Measurements from ENCODE around the gene MIPEP.

The MIPEP gene

GRCh38 chr13:23852351-23852750 is 36.8 kb downstream of the MIPEP start:
- DNase-seq (ENCODE audit: low read depth in 3 of 3), result no peak

- DNase-seq (ENCODE audit: low read depth in 3 of 3), result no peak
Observed at GRCh38 chr13:23851106-23851505, 38.1 kb downstream of the MIPEP start.

- no peak for DNase-seq (ENCODE audit: low read depth in 3 of 3)
Observed at GRCh38 chr13:23850134-23850533, 39.1 kb downstream of the MIPEP start.

GRCh38 chr13:23849670-23850069 is 39.5 kb downstream of the MIPEP start:
- DNase-seq (ENCODE audit: low read depth in 3 of 3), result no peak

GRCh38 chr13:23848646-23849141 is 40.5 kb downstream of the MIPEP start:
- no peak for DNase-seq (ENCODE audit: low read depth in 3 of 3)

- DNase-seq (ENCODE audit: low read depth in 3 of 3), result no peak
Observed at GRCh38 chr13:23848019-23848418, 41.2 kb downstream of the MIPEP start.

- DNase-seq (ENCODE audit: low read depth in 3 of 3), result no peak
Observed at GRCh38 chr13:23847497-23847896, 41.7 kb downstream of the MIPEP start.

- DNase-seq (ENCODE audit: low read depth in 3 of 3), result no peak
Observed at GRCh38 chr13:23845105-23845725, 44.0 kb downstream of the MIPEP start.

GRCh38 chr13:23844132-23844531 is 45.1 kb downstream of the MIPEP start:
- DNase-seq (ENCODE audit: low read depth in 3 of 3), result no peak

- no peak for DNase-seq (ENCODE audit: low read depth in 3 of 3)
Observed at GRCh38 chr13:23843436-23843835, 45.8 kb downstream of the MIPEP start.

GRCh38 chr13:23842406-23842805 is 46.8 kb downstream of the MIPEP start:
- no peak for DNase-seq (ENCODE audit: low read depth in 3 of 3)

- no peak for DNase-seq (ENCODE audit: low read depth in 3 of 3)
Observed at GRCh38 chr13:23833733-23834611, 55.2 kb downstream of the MIPEP start.

- DNase-seq (ENCODE audit: low read depth in 3 of 3), result no peak
Observed at GRCh38 chr13:23828866-23829265, 60.3 kb downstream of the MIPEP start.

GRCh38 chr13:23828086-23828485 is 61.1 kb downstream of the MIPEP start:
- DNase-seq (ENCODE audit: low read depth in 3 of 3), result no peak

- DNase-seq (ENCODE audit: low read depth in 3 of 3), result no peak
Observed at GRCh38 chr13:23825179-23825578, 64.0 kb downstream of the MIPEP start.

GRCh38 chr13:23824371-23824770 is 64.8 kb downstream of the MIPEP start:
- DNase-seq (ENCODE audit: low read depth in 3 of 3), result no peak

- no peak for DNase-seq (ENCODE audit: low read depth in 3 of 3)
Observed at GRCh38 chr13:23822252-23822824, 66.9 kb downstream of the MIPEP start.

GRCh38 chr13:23820530-23820929 is 68.7 kb downstream of the MIPEP start:
- no peak for DNase-seq (ENCODE audit: low read depth in 3 of 3)

GRCh38 chr13:23817830-23818229 is 71.4 kb downstream of the MIPEP start:
- DNase-seq (ENCODE audit: low read depth in 3 of 3), result no peak

GRCh38 chr13:23817136-23817535 is 72.1 kb downstream of the MIPEP start:
- no peak for DNase-seq (ENCODE audit: low read depth in 3 of 3)

- DNase-seq (ENCODE audit: low read depth in 3 of 3), result no peak
Observed at GRCh38 chr13:23813635-23814034, 75.6 kb downstream of the MIPEP start.

GRCh38 chr13:23811366-23812062 is 77.7 kb downstream of the MIPEP start:
- DNase-seq (ENCODE audit: low read depth in 3 of 3), result no peak
